Stimulated activated CD8-positive, alpha-beta memory T cell treated with anti-CD3 and anti-CD28 coated beads, Interleukin-15, amount 100 ng/mL, for 4 hours (primary cell): Measurements from ENCODE around the gene ASB9.
"Not testable (repeated sequence)": the region's sequence is repeated elsewhere in the genome, so short reads cannot be mapped to it uniquely, and the experiment has no call there.

Source experiments
- DNase-seq, 2 donors: peaks; one replicate each; pipeline ENCODE4 v3.0.0-alpha.2; 2020; ENCODE audit warnings: low read depth in 2 of 2

Gene ASB9, protein sequence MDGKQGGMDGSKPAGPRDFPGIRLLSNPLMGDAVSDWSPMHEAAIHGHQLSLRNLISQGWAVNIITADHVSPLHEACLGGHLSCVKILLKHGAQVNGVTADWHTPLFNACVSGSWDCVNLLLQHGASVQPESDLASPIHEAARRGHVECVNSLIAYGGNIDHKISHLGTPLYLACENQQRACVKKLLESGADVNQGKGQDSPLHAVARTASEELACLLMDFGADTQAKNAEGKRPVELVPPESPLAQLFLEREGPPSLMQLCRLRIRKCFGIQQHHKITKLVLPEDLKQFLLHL

DNA sequence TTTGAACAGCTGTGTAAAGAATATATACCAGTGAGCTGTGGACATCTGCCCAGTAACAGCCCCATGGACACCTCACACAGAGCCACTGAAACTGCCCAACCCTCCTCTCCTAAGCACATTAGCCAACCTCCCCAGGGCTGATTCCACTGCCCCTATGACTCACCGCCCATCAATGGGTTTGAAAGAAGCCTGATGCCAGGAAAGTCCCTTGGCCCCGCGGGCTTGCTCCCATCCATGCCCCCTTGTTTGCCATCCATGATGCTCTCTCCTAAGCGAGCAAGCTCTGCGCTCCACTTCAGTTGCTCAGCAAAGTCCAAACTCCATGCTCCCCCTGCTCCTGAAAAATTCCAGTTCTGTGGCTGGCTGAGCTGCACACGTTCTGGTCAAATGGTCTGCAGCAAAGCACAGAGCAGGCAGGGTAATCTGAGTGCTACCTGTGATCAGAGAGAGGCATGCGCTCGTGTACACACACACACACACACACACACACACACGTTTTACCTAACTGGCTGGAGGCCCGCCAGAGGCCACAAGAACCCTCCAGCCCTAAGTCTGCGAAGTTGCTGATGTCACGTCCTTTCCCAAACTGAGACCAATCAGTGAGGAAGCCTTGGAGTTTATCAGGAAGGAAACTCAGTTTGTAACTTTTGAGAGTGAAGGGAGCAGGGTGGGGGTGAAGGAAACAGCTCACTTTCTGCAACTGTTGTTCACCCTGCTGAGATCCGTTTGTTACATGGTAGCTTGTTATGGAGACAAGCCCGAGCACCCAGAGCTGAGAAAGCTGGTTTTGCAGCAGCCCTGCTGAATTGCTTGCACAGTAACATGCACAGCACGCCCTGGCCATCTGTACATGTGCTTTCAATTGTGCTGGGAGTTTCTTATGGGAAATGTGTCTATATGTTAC lies at the start of gene ASB9:
ASB9 (minus strand) TSS at position 466 of the 904 bp plus-strand sequence; CDS start at position 257, 209 bp downstream.
- DNase-seq: no peak

DNA sequence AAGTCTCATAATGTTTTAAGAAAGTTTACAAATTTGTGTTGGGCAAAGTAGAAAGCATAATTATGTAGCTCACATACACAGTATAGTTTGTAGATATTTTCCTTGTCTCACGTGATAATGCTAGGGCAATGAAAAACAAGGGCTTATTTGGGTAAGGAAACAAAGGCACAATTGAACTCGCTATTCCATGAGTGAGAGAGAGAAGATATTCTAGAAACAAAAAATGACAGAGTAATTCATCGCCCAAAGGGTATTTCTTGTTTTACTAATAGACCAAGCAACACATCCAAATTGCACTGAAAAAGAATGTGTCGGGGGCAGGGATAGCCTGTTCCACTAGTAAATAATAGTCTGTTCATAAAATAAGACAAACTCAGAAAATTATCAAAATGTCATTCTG lies 49.2 kb upstream of the ASB9 start:
- DNase-seq: no peak

DNA sequence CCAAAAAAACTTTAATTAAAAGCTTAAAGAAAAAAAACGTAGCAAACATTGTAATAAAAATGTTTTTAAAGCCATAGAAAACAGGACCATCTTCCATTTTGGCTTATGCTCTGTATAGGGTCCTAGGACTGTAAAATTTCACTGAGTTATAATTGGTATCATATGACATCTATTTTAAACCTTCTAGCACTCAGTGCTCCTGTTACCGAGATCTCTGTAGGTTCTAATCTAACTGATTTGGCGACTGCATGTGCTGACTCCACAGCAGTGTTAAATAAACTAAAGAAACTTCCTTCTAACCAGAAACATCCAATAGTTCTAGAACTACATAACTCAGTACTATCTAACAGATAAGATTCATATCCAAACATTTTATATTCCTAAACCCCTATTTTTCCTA lies 45.6 kb upstream of the ASB9 start, which contains the start of gene ASB11:
ASB11 (minus strand) TSS at position 132 of the 400 bp plus-strand sequence; CDS start at position 97, 35 bp downstream.
- no peak for DNase-seq

DNA sequence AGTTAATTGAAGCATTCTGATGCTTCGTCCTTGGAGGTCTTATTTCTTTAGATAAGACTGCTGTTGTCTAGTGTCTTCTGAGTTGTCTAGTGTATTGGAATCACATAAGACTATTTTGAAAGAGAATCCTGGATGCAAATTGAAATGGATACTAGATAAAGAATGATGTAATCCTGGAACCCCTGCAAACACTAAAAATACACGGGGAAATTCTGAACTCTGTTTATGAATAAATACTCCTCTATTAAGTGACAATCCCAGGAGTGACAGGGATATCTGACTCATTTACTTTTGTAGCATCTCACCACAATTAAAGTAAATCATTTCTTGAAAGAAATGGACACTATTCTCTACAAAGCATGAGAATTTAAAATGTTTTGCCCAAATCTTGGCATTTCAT lies 44.6 kb upstream of the ASB9 start:
- DNase-seq: no peak

DNA sequence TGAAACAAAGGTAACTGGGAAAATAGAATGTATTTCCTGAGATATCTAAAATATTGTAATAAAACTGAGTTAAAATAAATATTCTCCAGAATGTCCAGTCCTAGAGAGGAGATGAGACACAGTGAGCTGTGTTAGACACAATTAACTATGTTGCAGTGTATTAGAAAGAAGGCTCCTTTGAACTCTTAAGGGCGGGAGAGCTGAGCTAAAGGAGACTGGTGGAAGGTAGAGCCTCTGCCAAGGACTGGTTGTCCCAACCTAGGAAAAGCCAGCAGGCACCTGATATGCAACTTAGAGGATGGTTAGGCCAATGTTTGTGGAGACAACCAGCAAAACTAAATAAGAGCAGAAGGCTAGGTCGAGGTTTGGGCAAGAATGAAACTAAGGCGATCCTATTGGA lies 41.2 kb upstream of the ASB9 start:
- DNase-seq: no peak

DNA sequence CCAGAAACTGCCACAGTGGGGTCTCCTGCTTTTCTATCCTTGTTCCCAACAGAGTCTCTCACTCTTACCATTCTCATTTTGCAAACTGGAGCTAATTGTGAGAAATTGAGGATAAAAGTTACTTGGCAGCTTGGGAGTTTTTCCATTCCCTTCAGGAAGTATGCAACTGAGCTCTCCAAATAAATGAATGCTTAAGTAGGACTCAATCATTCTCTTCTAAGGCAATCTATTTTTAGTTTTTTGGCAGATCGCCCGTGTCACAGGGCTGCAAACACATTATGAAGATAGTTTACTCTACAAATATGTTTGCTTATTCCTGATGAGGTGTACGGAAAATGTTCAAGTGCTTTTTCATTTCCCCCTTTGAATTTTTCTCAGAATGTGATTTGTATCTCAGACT lies 40.2 kb upstream of the ASB9 start:
- no peak for DNase-seq

DNA sequence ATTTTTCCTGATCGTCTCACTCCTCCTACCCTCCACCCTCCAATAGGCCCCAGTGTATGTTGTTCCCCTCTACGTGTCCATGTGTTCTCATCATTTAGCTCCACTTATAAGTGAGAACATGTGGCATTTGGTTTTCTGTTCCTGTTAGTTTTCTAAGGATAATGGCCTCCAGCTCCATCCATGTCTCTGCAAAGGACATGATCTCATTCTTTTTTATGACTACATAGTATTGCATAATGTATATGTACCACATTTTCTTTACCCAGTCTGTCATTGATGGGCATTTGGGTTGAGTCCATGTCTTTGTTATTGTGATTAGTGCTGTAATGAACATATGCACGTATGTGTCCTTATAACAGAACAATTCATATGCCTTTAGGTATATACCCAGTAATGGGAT lies 36.0 kb upstream of the ASB9 start:
- DNase-seq: not testable (repeated sequence)

DNA sequence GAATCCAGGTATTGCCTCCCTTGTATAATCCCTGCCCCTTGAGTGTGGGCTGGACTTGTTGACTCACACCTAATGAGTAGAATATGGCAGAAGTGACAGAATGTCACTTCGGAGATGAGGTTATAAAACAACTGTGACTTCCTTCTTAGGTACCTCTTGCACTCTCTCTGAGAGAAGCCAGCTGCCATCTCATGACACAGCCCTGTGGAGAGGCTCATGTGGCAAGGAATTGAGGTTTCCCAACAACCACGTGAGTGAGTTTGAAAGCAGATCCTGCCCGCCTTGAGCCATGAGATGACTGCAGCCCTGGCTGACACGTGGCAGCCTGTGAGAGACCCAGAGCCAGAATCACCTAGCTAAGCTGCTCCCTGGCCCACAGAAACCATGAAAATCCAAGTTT lies 32.0 kb upstream of the ASB9 start:
- DNase-seq: no peak

DNA sequence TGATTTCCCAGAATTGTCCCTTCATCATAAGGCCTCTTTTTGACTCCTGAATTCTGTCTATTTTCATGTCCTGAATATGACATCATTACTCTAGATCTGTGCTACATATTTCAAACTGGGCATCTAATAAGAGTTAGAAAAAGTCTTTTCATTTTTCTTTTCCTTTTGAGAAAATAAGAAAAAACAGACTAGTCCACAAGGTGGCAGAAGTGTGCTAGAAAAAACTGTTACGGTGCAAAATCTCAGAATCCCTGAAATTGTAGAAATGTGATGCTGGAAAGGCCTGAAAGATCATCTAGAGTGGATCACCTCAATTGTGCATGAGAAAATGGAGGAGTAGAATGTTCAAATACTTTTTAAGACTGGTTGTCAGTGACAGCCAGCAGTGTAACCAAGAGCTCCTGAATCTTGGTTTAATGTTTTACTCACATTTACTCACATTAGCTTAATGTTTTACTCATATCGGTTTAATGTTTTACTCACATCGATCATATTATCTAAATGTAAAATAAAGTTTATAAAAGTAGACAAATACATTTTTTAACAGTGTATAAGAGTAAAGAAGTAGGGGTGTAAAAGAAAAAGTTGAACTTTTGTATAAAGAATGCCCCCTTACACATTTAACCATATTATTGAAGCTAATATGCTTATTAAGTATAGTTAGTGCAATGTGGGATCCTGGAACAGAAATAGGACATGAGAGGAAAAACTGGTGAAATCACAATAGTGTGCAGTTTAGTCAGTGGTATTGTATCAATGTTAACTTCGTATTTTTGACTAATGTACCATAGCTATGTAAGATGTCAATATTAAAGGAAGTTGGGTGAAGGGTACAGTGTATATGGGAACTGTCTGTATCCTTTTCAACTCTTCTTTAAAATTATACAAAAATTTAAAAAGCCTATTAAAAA lies 30.3 kb upstream of the ASB9 start:
- DNase-seq: no peak

DNA sequence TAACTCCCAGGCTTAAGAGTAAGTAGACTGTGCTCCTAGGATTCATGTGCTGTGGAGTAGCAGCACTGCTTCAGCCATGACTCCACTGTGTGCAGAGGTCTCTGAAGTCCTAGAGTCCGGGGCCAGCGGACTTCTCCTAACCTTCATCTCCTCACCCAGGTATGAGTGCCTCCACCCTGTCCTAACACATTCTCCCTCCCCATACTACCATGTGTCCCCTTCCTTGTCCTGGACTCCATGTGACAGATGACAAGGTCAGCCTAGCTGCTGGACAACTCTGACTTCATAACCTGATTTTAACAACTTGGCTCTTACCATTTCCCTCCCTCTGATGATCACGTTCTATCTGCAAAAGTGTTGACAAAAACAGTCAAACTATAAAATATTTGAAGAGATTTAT lies 28.9 kb upstream of the ASB9 start:
- DNase-seq: no peak

DNA sequence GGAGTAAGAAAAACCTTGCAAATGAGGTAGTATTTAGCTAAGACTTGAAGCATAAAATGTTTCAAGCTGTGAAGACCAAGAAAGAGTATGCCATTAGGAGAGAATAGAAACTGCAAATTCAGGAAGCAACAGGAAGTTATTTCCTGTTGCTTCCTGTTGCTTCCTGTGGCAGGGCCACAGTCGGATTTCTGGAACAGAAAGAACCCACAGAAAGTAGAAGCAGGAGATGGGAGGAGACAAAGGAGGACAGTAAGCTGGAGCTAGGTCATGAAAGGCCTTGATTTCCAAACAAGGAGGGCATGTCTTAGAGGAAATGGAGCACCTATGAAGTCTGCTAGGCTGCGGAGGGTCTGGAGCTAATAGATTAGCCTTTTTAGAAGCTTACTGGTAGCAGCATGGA lies 28.3 kb upstream of the ASB9 start:
- no peak for DNase-seq

DNA sequence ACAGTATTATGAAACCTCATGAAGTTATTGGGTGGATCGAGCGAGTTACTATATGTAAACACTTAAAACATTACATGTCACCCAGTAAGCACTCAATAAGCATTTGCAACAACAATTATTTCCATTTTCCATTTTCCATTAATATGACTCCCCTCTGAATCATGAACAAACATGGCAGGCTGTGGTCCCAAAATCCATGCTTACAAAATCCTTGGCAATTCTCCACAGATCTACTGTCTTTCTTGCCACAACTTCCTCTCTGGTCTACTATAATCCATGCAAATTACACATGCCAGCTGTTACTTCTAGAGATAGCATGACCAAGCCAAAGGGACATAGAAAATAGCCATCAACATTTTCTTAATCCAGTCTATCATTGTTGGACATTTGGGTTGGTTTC lies 23.6 kb upstream of the ASB9 start:
- no peak for DNase-seq

DNA sequence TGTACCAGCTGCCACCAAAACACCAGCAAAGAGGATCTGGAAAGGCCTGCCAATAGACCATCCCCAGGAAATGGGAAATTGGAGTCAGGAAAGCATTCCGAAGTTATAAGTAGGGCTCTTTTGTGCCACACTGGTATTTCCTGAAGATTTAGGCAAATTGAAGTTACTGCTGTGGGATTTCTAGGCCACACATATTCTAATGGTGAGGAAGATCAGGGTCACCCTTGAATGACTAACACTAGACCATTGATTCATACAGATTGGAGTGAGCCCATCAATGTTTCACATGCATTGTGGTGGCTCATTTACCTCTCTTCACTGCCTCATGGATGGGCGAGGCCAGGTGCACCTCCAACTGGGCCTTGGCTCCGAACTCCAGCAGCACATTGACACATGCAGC lies 23.0 kb upstream of the ASB9 start:
- DNase-seq: no peak

DNA sequence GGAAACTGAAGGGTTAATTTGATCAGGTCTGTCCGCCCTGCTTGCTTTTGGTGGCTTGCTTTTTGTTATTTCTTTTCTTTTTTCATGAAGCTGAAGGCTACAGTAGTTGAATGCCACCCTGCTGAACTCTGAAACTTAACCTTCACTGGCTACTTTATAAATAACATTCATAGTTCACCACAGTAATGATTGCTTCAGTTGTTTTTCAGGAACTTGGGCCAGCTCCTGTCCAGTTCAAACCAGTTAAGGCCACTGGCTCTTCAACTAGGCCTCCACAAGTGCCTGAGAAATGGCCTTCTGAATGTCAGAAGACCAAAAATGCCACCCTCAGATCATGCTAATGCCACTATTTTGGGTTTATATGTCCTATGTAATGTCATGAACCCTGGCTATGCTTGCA lies 7.7 kb upstream of the ASB9 start:
- DNase-seq: no peak

DNA sequence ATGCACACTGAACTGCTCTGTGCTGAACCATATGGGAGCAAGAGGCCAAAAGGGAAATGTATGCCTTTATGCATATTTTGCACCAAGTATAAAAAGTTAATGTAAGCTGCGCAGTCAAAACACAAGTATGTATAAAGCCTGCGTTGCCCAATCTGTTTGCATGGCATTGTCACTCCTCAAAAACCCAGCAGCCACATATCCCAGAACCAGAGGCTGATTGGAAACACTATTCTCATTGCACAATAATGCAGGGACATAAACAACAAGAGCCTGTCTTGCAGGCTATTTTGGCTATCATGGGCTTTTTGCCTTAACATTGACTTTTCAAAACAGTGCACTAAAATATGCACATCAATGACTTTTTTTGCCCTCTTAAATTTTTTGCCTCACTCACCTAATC lies 5.1 kb upstream of the ASB9 start:
- no peak for DNase-seq

DNA sequence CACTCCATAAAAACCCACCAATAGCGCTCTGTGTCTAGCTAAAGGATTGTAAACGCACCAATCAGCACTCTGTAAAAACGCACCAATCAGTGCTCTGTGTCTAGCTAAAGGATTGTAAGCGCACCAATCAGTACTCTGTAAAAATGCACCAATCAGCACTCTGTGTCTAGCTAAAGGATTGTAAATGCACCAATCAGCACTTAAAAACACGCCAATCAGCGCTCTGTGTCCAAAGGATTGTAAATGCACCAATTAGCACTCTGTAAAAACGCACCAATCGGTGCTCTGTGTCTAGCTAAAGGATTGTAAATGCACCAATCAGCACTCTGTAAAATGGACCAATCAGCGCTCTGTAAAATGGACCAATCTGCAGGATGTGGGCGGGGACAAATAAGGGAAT lies 3.4 kb upstream of the ASB9 start:
- DNase-seq: not testable (repeated sequence)

DNA sequence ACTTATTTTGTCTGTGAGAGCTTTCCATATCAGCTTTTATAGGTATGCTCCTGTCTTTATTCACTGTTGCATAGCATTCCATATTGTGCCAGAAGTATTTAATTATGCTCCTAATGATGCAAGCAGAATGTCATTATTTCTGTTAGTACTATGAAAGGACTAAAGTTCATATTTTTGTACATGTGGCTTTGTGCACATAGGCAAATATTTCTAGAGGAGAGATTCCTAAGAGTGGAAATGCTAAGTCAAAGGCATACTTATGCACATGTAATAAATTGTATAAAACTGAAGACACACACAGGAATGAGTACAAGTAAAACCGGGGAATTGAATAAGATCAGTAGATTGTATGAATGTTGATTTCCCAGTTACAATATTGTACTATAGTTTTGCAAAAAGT lies 1.9 kb upstream of the ASB9 start:
- no peak for DNase-seq

DNA sequence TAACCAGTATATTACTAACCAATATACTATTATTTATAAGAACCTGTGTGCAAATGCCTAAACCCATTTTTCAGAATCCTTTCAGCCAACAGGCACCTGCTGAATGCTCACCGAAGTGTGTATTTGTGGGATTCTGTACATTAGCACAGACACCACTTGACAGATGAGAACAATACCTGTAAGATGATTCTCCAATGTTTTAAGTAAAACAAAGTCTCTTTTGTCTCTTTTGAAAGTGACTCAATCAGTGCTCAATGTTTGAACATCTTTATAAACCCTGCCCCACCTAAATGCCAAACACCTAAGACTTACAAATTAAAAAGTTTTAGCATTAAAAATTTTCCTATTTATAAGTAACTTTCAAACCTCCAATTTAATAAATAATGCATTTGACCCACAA lies 763 bp downstream of the ASB9 start:
- DNase-seq: no peak

DNA sequence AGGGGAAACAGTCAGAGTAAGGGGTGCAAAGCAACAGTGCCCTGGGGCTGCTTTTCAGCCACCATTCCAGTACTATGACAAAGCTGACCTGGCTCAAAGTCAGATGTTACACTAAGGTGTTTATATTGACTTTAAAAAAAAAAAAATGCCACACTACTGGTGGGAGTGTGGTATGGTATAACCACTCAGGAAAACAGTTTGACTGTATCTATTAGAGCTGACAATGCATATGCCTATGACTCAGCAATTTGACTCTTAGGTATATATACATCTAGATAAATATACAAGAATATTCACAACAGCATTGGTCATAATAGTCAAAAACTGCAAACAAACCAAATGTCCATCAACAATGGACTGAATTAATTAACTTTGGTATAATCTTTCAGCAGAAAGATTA lies 15.0 kb downstream of the ASB9 start:
- DNase-seq: no peak

DNA sequence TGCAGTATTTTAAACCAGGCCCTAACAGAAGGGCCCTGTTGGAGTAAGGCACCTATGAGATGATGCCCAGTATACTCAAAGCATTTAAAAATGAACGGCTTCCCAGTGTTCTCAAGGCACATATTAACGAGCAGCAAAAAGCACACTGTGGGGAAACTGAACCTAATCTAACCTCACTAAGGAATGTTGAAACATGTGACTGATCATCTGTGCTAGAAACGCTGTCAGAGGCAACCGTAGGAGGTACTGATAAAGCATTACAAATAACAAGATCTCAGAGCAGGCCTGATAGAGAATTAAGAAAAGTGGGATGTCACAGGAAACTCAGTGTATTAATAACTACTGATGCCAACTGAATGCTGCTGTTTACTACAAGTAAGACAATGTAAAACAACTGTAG lies 24.0 kb downstream of the ASB9 start:
- no peak for DNase-seq

DNA sequence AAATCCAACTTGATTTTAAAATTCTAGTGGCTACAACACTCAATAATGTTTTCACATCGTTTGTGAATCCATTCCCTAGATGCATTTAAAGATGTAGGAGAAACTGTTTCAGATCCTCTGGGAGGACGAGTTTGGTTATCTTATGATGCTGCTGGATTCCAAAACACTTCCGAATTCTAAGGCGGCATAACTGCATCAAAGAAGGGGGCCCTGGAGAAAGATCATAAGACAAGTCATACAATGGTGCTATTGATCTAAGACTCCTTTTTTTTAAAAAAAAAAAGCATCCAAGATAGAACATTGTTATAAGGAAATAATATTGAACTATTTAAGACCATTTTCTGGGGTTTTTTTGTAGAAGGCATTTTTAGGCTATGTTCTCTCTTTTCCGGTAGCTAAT lies 25.5 kb downstream of the ASB9 start:
- no peak for DNase-seq

DNA sequence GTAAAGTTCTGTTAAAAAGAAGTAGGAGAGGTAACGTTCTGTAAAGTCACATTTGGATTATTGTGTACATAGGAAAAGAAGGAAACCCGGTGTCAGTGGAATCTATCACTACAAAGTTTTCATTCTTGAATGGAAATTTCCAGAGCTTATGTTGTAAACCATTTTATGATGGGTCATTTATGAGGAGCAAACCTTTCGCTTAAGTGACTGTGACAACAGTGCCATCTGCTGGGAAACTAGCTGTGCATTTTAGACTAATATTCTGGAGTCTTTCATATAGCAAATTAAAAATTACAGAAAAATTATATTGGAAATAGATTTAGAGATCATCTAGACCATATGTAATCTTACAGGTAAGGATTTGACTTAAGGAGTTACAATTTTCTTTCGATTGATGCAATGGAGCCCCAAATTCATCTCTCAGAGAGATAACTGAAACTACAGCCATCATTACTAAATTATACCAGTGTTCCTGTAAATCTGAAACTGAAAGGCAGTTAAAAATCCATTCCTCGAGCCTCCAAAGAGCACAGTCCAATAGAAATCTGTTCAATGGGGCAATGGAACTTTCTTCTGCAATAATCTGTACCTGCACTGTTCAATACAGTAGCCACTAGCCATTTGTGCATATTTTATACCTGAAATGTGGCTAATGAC lies 26.9 kb downstream of the ASB9 start:
- no peak for DNase-seq
